Cardiac fibroblast (primary cell): ENCODE data around the gene IMPDH1.

Experiments used
- DNase-seq, 2 donors: peaks; one replicate each; pipeline versions ENCODE4 v3.0.0 to v3.0.0-alpha.2; 2010; ENCODE audit warnings: low read depth in 2 of 2
- H3K4me3 ChIP-seq, 2 donors: replicated peaks in 1 of 2; 1 replicate in 1 of 2; 2 replicates in 1 of 2; pipeline ENCODE4 v1.5.1; 2011; ENCODE audit warnings: low read depth in 2 of 2, low read length in 2 of 2, mild to moderate bottlenecking in 2 of 2, moderate library complexity in 1 of 2
- TF ChIP-seq, protein P1 (sequence below): IDR thresholded peaks from one replicate; pipeline ENCODE4 v1.5.1; 2011; ENCODE audit warnings: low read depth, mild to moderate bottlenecking, low read length, inconsistent platforms

IMPDH1 gene

DNA sequence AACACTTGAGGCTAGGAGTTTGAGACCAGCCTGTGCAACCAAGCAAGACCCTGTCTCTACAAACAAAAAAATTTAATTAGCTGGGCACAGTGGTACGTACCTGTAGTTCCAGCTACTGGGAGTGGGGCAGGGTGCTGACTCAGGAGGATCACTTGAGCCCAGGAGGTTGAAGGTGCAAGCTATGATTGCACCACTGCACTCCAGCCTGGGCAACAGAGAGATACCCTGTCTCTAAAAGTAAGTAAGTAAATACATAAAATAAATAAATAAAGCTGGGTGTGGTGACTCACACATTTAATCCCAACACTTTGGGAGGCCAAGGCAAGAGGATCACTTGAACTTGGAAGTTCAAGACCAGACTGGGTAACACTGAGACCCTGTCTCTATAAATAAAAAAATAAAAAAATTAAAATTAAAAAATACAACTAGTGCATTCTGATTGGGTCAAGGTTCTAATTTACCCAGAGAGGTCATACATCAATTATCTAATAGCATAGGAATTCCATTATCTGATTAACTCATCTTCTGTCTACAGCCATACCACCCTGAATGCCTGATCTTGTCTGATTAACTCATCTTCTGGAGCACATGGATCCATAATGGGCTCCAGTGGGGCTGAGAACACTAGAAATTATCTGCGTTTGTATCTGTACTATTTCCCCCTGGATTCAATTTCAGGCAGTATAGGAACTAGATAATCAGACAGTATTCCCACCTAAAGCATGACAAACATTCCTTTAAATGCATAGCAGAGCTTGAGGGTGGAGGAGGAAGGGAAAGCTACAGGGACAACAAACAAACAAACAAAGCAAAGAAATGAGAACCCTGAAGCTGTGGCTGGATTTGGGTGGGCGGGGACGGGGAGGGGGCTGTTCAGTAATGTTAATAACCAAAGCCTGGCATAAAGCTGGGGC lies 24.9 kb upstream of the IMPDH1 start:
- DNase-seq: no peak
- TF ChIP-seq, protein P1, sequence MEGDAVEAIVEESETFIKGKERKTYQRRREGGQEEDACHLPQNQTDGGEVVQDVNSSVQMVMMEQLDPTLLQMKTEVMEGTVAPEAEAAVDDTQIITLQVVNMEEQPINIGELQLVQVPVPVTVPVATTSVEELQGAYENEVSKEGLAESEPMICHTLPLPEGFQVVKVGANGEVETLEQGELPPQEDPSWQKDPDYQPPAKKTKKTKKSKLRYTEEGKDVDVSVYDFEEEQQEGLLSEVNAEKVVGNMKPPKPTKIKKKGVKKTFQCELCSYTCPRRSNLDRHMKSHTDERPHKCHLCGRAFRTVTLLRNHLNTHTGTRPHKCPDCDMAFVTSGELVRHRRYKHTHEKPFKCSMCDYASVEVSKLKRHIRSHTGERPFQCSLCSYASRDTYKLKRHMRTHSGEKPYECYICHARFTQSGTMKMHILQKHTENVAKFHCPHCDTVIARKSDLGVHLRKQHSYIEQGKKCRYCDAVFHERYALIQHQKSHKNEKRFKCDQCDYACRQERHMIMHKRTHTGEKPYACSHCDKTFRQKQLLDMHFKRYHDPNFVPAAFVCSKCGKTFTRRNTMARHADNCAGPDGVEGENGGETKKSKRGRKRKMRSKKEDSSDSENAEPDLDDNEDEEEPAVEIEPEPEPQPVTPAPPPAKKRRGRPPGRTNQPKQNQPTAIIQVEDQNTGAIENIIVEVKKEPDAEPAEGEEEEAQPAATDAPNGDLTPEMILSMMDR: no peak
- no peak overlapping the region for H3K4me3 ChIP-seq

DNA sequence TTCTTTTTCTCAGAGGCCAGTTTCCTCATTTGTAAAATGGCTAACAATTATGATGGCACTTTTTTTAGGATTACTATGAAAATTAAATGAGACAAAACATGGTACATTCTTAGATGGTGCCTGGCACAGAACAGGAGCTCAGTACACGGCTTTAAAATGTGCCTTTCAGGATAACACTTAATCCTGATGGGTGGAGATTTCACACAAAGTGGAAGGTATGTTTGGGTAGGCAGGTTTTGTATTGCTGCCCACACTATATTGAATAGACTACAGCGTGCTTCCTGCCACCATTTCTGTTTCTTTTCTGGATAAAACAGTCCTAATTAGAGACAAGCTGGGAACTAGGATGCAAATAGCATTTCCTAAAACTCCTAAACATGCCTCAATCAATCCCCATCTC lies 22.0 kb upstream of the IMPDH1 start:
- no peak for DNase-seq
- TF ChIP-seq, protein P1: no peak

GRCh38 chr7:128431221-128431620 lies 21.4 kb upstream of the IMPDH1 start:
- no peak overlapping the region for H3K4me3 ChIP-seq
- TF ChIP-seq, protein P1: no peak
- peak; percentile 48 to 52 for DNase-seq

More for the DNA sequence above, 22.0 kb upstream of the IMPDH1 start:
- no peak overlapping the region for H3K4me3 ChIP-seq

- H3K4me3 ChIP-seq: no peak overlapping the region
- no peak for DNase-seq
- TF ChIP-seq, protein P1: no peak
Observed at GRCh38 chr7:128430207-128430606, 20.4 kb upstream of the IMPDH1 start.

GRCh38 chr7:128427289-128427891 lies 17.6 kb upstream of the IMPDH1 start:
- H3K4me3 ChIP-seq: no peak overlapping the region
- TF ChIP-seq, protein P1: peak; percentile 60
- peak; percentile 72 to 78 for DNase-seq

GRCh38 chr7:128425850-128426249 lies 16.1 kb upstream of the IMPDH1 start:
- H3K4me3 ChIP-seq: no peak overlapping the region
- TF ChIP-seq, protein P1: peak; percentile 95
- peak; percentile 73 to 77 for DNase-seq
